Measurements from ENCODE around the gene OSER1. TPM values are rescaled to one million over a fixed set of nuclear protein-coding genes. Genes with fewer than 3 reads are reported as not detected.

OSER1 gene
- total and polyA plus RNA-seq, 2 of the 8 experiments (the other 6 are each of a cell fraction or from before 2014, with no cell fraction given), result 24.5 to 31.8 TPM

- TF ChIP-seq GTF2F1 (IDR thresholded peaks at IDR 0.05; ENCODE audit: borderline replicate concordance, low read depth, low read length), result no peak
Observed at GRCh38 chr20:44204156-44204831, 6.3 kb downstream of the OSER1 start (continued).
